Measurements from ENCODE around the gene ASF1B. TPM values are rescaled to one million over a fixed set of nuclear protein-coding genes. Genes with fewer than 3 reads are reported as not detected.

The ASF1B gene
- total RNA-seq, 1 experiment from 2014 or later: 78.1 TPM

- intact Hi-C loops (cut with micrococcal nuclease): no loop called here
- no peaks in the 10 kb centered on the region for H3K27me3 ChIP-seq (ENCODE audit: insufficient read depth, low read length)
- peaks cover 4 to 6% of the 10 kb centered on the region in 2 experiments; a peak in 3 of 4 replicates for H3K36me3 ChIP-seq (ENCODE audit: control insufficient read depth in 1 of 2, insufficient read depth in 2 of 2, low read length in 2 of 2)
- ChIA-PET POLR2A (interaction anchor here (0.6 kb wide), 1 partner anchor 327 kb away, joined by 3 read pairs; no protein-coding TSS in a partner anchor), RAD21 (ENCODE audit: low non-redundant PET in 1 of 2, low total read pairs in 2 of 2, uncharacterized antibody in 2 of 2, unreplicated experiment in 2 of 2) (no interaction called here), CTCF (no interaction called here)
- ATAC-seq (no peak), DNase-seq (ENCODE audit: low read depth, low spot score) (no peak)
- H3K9me2 ChIP-seq (ENCODE audit: insufficient read depth): no peaks in the 10 kb centered on the region
- TF ChIP-seq REST (IDR thresholded peaks at IDR 0.05; ENCODE audit: low read depth) (no peak), POLR2AphosphoS5 (IDR thresholded peaks at IDR 0.05; ENCODE audit: low read depth, low read length) (no peak), EGR1 (IDR thresholded peaks at IDR 0.05; ENCODE audit: low read depth) (no peak), ELF1 (IDR thresholded peaks at IDR 0.05; ENCODE audit: borderline replicate concordance, low read depth) (no peak), CEBPB (IDR thresholded peaks at IDR 0.05; ENCODE audit: low read depth) (no peak), EZH2 (IDR thresholded peaks at IDR 0.05) (no peak), SP1 (IDR thresholded peaks at IDR 0.05; ENCODE audit: low read depth) (no peak)
- TSS peak; percentile 13 for BruUV-seq (replicated peaks)
- H4K20me1 ChIP-seq (ENCODE audit: insufficient read depth): no peaks in the 10 kb centered on the region
- no peaks in the 10 kb centered on the region for H3K79me2 ChIP-seq (ENCODE audit: insufficient read depth, low read length)
- peaks cover 7 to 13% of the 10 kb centered on the region in 2 experiments for H3K4me1 ChIP-seq (ENCODE audit: control insufficient read depth in 1 of 2, insufficient read depth in 2 of 2, low read length in 2 of 2)
- H3K9ac ChIP-seq (ENCODE audit: low read length): no peak overlapping the region
- H3K9me3 ChIP-seq (ENCODE audit: control insufficient read depth in 1 of 2, insufficient read depth in 1 of 2, low read depth in 1 of 2, low read length in 2 of 2): peaks cover 3 to 7% of the 10 kb centered on the region in 2 experiments; a peak in 1 of 4 replicates
- H3K27ac ChIP-seq (ENCODE audit: low read depth, low read length): no peak overlapping the region
- no peak overlapping the region for H3K4me3 ChIP-seq (replicated peaks in 1 of 2; ENCODE audit: low read depth in 1 of 2, low read length in 2 of 2)
- no peak overlapping the region for H2AFZ ChIP-seq (ENCODE audit: low read depth, low read length, poor library complexity, severe bottlenecking)
- no peak overlapping the region for H3K4me2 ChIP-seq (ENCODE audit: low read length)
Observed at GRCh38 chr19:14094854-14095253, 41.5 kb downstream of the ASF1B start.

All from HCT116 (cell line).